ENCODE data around the gene RABEP1.

- TF ChIP-seq, protein P1, sequence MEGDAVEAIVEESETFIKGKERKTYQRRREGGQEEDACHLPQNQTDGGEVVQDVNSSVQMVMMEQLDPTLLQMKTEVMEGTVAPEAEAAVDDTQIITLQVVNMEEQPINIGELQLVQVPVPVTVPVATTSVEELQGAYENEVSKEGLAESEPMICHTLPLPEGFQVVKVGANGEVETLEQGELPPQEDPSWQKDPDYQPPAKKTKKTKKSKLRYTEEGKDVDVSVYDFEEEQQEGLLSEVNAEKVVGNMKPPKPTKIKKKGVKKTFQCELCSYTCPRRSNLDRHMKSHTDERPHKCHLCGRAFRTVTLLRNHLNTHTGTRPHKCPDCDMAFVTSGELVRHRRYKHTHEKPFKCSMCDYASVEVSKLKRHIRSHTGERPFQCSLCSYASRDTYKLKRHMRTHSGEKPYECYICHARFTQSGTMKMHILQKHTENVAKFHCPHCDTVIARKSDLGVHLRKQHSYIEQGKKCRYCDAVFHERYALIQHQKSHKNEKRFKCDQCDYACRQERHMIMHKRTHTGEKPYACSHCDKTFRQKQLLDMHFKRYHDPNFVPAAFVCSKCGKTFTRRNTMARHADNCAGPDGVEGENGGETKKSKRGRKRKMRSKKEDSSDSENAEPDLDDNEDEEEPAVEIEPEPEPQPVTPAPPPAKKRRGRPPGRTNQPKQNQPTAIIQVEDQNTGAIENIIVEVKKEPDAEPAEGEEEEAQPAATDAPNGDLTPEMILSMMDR (conservative IDR thresholded peaks at IDR 0.05; ENCODE audit: low read depth in 2 of 2) = no peak
- TF ChIP-seq POLR2AphosphoS5 (IDR thresholded peaks at IDR 0.05; ENCODE audit: low read depth) (no peak), EZH2phosphoT487 (IDR thresholded peaks at IDR 0.05; ENCODE audit: unreplicated experiment) (no peak), EZH2 (IDR thresholded peaks at IDR 0.05; ENCODE audit: low read depth, unreplicated experiment) (no peak), REST (IDR thresholded peaks at IDR 0.05; ENCODE audit: unreplicated experiment) (no peak), ZNF114 (CRISPR knock-in tag; IDR thresholded peaks at IDR 0.05) (no peak), JUNB (IDR thresholded peaks at IDR 0.05; ENCODE audit: unreplicated experiment) (no peak), STAT1 (IDR thresholded peaks at IDR 0.05; ENCODE audit: unreplicated experiment) (no peak), CREB1 (CRISPR knock-in tag; IDR thresholded peaks at IDR 0.05; ENCODE audit: low read depth) (no peak)
- TF ChIP-seq, protein P2, sequence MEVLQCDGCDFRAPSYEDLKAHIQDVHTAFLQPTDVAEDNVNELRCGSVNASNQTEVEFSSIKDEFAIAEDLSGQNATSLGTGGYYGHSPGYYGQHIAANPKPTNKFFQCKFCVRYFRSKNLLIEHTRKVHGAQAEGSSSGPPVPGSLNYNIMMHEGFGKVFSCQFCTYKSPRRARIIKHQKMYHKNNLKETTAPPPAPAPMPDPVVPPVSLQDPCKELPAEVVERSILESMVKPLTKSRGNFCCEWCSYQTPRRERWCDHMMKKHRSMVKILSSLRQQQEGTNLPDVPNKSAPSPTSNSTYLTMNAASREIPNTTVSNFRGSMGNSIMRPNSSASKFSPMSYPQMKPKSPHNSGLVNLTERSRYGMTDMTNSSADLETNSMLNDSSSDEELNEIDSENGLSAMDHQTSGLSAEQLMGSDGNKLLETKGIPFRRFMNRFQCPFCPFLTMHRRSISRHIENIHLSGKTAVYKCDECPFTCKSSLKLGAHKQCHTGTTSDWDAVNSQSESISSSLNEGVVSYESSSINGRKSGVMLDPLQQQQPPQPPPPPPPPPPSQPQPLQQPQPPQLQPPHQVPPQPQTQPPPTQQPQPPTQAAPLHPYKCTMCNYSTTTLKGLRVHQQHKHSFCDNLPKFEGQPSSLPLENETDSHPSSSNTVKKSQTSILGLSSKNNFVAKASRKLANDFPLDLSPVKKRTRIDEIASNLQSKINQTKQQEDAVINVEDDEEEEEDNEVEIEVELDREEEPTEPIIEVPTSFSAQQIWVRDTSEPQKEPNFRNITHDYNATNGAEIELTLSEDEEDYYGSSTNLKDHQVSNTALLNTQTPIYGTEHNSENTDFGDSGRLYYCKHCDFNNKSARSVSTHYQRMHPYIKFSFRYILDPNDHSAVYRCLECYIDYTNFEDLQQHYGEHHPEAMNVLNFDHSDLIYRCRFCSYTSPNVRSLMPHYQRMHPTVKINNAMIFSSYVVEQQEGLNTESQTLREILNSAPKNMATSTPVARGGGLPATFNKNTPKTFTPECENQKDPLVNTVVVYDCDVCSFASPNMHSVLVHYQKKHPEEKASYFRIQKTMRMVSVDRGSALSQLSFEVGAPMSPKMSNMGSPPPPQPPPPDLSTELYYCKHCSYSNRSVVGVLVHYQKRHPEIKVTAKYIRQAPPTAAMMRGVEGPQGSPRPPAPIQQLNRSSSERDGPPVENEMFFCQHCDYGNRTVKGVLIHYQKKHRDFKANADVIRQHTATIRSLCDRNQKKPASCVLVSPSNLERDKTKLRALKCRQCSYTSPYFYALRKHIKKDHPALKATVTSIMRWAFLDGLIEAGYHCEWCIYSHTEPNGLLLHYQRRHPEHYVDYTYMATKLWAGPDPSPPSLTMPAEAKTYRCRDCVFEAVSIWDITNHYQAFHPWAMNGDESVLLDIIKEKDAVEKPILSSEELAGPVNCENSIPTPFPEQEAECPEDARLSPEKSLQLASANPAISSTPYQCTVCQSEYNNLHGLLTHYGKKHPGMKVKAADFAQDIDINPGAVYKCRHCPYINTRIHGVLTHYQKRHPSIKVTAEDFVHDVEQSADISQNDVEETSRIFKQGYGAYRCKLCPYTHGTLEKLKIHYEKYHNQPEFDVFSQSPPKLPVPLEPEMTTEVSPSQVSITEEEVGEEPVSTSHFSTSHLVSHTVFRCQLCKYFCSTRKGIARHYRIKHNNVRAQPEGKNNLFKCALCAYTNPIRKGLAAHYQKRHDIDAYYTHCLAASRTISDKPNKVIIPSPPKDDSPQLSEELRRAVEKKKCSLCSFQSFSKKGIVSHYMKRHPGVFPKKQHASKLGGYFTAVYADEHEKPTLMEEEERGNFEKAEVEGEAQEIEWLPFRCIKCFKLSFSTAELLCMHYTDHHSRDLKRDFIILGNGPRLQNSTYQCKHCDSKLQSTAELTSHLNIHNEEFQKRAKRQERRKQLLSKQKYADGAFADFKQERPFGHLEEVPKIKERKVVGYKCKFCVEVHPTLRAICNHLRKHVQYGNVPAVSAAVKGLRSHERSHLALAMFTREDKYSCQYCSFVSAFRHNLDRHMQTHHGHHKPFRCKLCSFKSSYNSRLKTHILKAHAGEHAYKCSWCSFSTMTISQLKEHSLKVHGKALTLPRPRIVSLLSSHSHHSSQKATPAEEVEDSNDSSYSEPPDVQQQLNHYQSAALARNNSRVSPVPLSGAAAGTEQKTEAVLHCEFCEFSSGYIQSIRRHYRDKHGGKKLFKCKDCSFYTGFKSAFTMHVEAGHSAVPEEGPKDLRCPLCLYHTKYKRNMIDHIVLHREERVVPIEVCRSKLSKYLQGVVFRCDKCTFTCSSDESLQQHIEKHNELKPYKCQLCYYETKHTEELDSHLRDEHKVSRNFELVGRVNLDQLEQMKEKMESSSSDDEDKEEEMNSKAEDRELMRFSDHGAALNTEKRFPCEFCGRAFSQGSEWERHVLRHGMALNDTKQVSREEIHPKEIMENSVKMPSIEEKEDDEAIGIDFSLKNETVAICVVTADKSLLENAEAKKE (CRISPR knock-in tag; IDR thresholded peaks at IDR 0.05) = no peak
These were observed 47.2 kb upstream of the RABEP1 start, which contains the start of gene SCIMP for GRCh38 chr17:5234645-5235576.

Data from GM23338 (cell line).